HG03575 (cell line): ENCODE measurements around the gene RNFT2.

Experiments used
- ATAC-seq: cut with Tn5 transposase; IDR thresholded peaks from one replicate; pipeline ENCODE4 v1.9.1; 2021; ENCODE audit not compliant: unreplicated experiment, insufficient number of reproducible peaks, low FRiP score; ENCODE audit errors: extremely low read depth

Gene RNFT2

DNA sequence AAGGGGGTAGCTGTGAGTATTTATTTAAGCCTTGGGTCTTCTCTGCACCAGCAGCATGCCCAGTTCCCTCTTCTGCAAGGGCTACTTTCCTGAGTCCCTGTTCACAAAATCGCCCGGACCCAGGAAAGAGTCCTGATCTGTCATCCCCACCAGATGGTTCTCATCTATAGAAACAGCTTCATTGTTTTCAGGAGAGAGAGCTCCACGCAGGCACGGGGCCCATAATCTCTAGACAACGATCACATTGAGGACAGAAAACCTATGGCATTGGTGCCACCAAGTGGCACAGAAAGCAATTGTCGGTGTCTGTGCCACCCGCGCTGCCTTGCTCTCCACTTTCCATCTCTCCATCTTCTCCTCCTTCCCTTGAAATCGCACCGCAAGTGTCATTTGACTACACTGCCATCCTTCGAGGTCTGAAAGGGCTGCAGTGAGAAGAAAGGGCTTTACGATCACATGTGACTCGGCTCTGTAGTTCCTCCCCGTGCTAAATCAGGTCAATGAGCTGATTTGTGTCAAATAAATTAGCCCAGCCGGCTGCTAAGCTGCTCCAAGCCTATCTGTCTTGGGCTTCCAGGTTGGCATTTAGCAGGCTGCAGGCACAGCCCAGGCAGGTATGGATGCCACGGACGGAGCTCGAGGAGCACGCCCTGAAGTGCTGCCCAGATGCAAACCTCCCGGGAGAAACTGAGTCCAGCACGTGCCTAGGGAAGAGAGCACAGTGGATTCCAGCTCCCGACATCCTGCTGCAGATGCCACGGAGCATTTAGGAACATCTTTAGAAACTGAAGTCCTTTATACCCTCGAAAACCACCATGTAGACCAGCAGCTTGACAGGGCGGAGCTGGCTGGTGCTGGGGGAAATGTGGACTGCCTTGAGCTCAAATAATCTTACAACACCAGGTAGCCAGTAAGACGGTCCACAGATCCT is 29.0 kb upstream of the RNFT2 start:
- ATAC-seq = no peak

- ATAC-seq = no peak
These were observed 28.3 kb upstream of the RNFT2 start for GRCh38 chr12:116709768-116710167.

DNA sequence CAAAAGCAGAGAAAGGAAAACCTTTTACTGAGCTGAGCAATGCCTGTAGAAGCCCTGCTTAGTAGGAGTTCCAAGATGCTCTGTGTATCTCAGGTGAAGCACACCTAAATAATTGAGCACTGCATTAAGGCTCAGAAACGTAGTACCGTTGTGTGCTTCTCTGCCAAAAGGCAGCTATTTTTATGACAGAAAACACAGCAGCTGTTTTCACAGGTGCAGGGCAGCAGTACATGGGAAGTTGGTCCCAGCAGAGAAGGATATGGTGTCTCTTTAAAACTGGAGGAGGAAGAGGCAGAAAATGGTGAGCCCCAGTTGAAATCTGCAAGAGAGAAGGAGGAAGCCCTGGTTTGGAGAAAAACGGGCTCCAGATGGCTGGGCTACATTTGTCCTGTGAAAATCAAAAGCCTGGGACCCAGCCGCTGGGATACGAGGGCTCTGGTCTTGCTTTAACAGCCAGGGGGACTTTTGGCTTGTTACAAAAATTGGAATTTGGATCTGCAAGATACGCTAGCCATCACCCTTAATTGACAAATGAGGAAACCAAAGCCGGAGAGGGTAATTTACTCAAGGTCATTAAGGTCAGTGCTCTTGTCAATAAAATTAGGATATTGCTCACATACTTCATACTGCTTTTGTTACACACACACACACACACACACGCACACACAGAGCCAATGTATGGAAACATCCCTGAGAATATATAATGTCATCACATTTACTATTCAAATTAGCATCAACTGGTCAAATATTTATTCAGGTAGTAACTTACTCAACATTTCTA is 27.6 kb upstream of the RNFT2 start:
- ATAC-seq = no peak

GRCh38 chr12:116712458-116713303 is 25.4 kb upstream of the RNFT2 start:
- ATAC-seq = no peak

DNA sequence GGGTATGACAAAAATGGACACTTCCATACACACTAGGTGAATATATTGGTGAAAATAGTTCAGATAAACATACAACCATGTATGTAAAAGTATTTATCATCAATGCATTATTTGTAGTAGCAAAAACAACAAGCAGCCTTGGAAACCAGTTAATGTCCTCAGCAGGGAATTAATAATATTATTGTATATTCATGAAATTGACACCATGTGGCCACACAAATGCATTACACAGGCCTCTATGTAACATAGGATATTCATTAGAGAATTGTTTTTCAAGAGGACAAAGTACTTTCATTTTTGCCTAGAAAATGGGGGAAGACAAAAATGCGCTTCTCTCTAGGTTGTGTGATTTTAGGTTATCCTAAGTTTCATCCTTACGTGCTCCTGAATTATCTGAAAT is 24.6 kb upstream of the RNFT2 start:
- no peak for ATAC-seq

- no peak for ATAC-seq
These were observed 23.9 kb upstream of the RNFT2 start for GRCh38 chr12:116714175-116714574.

- ATAC-seq = no peak
These were observed 20.4 kb upstream of the RNFT2 start for GRCh38 chr12:116717466-116718437.

DNA sequence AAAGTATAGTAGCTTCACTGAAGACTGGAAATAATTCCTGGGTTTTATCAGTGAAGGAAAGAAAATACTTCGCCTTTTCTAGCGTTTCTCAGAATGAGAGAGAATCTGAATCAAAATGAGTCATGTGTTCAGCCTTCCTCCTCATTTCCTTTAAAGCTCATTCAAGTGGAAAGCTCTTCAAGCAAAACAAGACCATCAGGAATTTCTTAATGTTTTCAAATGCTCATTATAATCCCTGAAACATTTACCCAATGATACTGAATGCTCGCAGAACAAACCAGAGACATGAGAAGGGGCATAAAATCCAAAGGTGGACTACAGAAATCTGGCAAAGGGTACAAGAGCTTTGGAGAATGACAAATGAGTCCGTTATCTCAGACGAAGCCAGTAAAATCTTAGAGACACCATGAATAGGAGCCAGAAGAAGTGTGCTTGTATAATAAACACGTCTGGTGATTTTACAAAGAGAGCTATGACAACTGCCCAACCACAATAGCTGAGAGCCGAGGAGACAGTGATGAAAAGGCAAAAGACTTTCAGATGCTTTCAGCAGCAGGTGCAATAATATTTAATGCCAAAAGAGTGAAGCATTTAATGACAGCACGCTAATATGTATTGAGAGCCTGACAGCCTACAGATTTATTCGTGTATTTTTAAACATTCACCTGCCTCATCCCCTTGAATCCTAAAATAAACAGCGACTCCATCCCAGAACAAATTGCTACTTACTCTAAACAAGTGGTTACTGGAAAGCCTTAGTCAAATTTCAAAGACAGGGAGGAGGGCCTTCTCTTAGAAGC is 19.3 kb upstream of the RNFT2 start:
- no peak for ATAC-seq

- no peak for ATAC-seq
These were observed 18.2 kb upstream of the RNFT2 start for GRCh38 chr12:116719731-116720528.

DNA sequence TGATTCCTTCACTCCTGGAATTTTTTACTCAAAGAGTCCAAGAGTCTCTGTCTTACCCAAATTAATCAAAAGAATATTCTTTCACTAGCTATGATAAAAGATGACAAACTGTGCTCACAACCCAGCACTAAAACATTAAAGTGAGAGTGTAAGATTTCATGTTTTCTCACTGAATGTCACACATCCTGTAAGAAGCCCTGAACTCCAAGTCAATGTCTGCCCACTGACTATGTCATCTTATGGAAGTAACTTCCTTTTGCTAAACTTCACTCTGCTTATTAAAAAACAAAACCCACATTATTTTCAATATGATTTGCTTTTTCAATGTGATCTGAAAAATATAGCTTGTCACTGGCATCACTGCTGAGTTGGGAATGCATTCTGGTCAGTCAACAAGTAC is 15.9 kb upstream of the RNFT2 start:
- ATAC-seq = no peak

GRCh38 chr12:116726694-116727093 is 11.4 kb upstream of the RNFT2 start:
- no peak for ATAC-seq

DNA sequence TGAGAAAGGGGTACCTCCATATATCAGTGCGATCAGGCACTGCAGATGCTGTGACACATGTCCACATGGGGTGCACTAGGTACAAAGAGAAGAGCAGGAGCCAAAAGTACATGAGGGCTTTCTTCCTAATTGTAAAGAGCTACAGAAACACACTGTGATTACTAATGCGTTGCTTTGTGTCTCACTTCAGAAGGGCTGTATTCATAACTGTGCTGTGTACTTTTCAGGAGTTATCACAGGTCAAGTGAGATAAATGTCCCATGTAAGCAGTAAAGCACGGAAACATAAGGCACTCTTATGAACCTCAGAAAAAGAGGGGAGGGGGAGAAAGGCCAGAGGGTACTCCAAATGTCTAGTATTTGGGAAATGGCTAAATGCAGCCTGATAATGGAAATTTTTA is 10.9 kb upstream of the RNFT2 start:
- ATAC-seq = no peak

- no peak for ATAC-seq
These were observed 10.2 kb upstream of the RNFT2 start for GRCh38 chr12:116727891-116728290.

DNA sequence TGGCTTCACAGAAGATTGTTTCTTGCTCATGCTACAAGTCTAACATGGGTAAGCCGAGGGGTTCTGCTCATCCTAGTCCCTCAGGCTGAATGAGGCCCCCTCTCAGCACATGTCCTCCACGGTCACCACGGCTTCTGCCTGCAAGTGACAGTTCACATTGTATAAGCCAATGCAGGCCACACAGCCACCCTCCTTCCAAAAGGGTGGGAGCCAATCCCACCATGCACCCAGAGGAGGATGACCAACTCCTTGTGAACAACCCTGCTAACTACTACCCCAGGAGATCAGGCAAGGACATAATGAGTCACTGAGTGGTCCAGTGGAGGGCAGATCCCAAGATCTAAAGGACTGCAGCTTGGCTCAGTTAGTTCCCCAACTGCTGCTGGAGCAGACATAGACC is 6.3 kb upstream of the RNFT2 start:
- no peak for ATAC-seq

DNA sequence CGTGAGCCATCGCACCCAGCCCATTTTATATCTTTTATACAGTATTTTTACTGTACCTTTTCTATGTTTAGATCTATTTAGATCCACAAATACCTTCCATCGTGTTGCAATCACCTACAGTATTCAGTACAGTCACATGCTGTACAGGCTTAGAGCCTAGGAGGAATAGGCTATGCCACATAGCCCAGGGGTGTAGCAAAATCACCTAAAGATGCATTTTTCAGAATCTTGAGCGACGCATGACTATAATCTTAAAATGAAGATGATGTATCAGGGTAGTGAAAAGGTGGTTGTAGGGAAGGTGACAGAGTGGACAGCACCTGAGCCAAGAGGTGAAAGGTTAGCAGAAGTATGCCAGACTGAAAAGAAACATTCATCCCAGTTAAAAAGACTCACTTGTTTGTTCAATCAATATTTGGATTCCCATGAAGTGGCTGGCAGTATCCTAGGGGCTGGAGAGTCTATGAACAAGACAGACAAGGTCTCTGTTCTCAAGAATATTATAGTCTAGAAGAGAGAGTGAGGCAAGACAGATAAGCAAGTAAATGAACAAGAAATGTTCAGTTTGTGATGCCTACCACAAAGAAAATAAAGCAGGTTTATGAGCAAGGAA is 3.9 kb upstream of the RNFT2 start:
- ATAC-seq = no peak

GRCh38 chr12:116735084-116735483 is 3.0 kb upstream of the RNFT2 start:
- ATAC-seq = no peak
